ENCODE measurements around the gene ACBD6.

ACBD6 gene

DNA sequence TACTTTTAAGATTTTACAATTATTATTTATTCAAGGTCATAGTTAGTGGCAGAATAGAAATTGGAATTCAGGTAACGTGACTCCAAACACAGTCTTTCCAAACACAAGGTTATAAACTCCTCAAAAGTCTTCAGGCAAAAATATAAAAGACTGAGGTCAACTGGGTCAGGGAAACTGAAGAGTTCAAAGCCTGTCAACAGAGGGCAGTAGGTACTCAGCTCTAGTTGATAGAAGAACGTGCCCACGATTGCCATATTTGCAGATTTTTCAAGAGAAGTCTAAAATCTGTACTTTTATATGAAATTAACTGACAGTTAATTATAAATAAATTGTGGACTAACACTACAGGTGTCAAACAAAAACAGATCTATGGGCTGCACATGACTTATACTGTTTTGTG lies 137.3 kb downstream of the ACBD6 start:
- no peak for DNase-seq

DNA sequence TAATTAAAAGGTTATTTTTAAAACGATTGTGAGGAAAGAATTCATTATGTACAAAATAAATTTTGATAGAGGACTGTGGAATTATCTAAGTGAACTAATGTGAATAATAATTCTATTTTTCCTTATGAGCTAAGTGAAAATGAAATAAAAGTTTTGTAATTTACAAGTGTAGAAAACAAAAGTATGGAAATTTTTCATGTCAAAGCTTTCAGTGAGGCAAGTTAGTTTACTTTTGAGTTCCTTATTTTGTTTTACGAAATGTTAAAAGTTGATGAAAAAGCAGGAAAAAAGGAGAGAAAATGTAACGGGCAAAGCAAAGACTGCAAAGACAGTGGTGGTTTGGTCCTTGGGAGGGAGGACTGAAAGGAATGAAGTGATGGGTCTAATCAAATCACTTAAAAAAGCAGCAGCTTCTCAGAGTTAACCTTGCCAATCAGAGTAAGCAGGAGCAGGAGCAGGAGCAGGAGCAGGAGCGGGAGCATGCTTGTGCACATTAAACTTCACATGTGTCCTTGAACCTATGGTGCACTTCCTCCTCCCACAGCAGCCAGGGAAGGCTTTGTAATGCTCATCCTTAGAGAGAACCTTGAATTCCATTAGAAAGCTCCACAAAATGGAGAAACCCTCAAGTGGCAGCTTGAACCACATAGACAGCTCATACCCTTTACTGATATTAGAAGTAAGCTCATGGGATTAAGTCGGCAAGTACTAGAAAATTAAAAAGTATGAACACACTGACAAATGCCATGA lies 139.0 kb downstream of the ACBD6 start:
- DNase-seq: no peak

DNA sequence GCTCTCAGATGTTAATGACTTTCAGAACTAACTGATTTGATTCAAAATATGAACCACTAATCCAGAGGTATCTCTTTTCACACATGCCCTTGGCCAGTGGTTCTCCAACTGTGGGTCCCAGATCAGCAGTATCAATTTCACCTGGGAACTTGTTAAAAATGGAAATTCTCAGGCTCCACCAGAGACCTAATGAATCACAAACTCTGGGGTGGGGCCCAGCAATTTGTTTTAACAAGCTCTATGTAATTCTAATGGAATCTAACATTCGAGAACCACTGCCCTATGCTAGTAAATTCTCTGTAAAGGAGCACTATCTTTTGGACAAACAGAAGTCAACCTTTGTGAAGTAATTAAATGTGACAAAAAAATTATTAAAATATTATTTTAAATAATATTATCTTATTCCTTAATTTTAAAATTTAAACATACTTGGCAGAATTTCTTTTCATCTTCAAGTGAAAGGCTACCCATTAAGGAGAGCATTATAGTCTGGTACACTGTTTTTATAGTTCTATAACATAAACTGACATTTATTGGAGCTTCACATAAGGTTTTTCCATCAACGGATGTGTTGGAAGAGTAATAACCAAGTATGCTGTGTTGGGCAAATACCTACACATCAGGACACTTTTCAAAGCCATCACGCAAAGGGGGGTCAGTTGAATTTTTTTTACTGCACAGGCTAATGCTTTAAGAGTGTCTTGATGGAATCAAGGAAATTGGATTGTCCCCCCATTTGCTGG lies 141.9 kb downstream of the ACBD6 start:
- no peak for DNase-seq

DNA sequence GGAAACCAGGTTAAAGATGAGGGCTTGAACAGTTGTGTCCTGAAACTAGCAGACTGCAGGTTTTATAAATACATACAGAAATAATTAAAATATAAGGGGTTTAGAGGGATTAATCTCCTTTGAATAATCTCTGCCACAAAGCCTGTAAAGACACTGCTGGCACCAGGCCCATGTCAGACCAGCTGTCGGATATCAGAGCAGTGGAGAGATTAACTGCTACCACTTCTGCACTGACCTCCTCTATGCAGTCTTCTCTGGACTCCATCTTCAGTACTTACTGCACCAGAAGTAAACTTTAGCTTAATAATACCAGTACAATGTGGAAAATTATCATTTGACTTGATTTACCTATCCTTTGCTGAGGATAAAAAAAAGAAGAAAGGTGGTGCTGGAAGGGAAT lies 143.7 kb downstream of the ACBD6 start:
- peak; percentile 36 to 54 for DNase-seq

DNA sequence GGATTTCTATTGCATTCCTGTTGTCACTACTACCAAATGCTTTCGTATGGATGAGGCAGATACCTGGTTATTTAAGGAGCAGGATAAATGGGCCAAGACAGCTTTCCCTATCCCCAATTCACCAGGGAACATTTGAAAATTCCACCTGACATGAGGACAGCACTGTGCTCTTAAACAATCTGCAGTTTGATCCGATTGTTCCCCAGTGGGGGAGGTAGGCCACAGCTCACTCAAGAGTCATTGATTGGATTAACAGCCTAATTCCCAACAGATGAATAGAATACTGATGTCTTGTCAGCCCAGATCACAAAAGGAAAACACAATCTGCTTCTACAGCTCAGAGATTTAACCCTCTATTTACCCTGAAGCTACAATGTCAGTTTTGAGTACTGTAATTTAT lies 148.4 kb downstream of the ACBD6 start:
- no peak for DNase-seq

DNA sequence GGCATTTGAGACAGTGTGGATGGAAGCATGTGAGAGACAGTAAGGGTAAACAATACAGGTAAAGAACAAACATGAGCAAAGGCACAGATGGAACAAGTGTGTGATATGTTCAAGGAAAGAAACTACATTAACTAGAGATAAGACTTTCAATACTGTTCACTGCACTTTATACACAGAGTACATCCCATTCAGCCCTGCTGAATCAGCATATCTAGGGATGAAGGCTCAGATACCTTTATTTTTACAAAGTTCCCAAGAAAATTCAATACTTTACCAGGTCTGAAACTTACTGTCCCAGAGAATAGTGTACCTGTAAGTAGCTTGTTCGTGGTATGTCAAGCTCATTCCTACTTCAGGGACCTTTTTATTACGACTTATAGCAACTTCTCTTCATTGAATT lies 149.8 kb downstream of the ACBD6 start:
- DNase-seq: no peak

DNA sequence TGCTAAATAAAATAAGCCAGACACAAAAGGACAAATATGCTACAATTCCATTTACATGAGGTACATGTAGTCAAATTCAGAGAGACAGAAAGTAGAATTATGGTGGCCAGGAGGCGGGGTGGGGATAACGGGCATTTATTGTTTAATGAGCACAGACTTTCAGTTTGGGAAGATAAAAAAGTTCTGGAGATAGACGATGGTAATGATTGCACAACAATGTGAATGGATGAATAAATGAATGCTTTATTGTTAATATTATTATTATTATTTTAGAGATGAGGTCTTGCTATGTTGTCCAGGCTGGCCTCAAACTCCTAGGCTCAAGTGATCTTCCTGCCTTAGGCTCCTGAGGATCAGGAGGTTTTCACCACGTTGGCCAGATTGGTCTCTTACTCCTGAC lies 150.4 kb downstream of the ACBD6 start:
- no peak for DNase-seq

DNA sequence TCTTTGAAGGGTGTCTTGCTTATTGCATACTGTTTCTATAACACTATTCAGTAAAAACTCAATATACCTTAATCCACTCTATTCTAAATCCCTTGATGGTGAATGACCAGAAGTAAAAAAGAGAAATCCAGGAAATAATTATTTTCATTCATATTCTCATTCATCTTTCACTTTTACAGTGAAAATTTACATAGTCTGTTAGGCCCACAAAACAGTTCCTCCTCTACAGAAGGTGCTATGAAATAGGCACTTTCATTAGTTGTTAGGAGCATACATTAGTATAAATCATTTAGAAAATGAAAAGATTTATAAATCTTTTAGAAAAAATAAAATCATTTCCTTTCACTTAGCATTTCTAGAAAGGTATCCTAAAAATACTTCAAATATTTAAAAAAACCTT lies 157.2 kb downstream of the ACBD6 start:
- DNase-seq: no peak

DNA sequence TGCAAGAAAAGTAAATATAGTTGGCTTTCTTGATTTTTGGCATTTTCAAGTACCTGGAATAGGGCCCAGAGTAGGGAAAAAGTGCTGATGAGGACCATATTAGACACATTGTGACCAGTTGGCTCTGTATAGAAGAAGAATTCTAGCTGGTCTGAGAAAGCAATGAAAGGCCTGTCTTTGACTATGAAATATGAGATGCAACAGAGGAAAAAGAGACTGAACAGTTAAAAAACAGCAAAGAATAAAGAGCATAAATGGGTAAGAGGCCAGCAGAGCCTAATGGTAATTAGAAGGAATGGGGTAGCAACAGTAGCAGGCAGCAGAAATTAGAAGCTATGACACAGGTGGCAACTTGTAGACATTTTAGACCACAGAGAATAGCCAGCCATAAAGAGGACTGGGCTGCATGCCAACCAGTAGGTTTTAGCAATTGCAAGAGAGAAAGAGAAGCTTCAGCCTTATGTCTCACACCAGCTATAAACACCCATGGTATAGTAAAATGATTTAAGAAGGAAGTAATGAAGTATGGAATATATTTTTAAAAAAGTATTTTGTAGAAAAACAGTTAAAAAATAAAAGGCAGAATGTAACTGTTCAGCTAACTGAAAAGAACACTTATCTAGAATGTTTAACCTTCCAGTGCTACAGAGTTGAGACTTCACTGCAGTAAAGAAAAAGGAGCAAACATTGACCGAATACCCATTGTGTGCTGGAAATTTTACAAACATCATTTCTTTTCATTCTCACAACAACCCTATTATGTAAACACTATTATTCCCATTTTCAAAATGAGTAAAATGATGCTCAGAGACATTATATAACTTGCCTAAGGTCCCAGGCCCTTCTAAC lies 158.2 kb downstream of the ACBD6 start:
- peak; percentile 83 to 84 for DNase-seq

DNA sequence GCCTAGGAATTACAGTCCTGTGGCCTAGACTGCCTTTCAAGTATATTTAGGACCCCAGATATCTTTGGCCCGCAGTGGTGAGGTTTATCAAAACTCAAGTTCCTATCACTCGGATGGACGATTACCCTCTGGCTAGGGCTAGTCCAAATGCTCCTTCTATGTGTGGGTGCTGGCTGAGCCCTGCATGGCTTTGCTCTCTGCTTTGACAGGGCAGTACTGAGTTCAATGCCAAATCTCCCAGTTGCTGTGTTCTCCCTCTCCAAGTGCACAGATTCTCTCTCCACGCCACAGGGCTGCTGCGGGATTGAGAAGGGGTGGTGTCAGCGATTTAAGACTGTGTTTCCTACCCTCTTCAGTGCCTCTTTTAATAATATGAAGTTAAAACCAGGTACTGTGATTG lies 175.3 kb downstream of the ACBD6 start:
- no peak for DNase-seq

DNA sequence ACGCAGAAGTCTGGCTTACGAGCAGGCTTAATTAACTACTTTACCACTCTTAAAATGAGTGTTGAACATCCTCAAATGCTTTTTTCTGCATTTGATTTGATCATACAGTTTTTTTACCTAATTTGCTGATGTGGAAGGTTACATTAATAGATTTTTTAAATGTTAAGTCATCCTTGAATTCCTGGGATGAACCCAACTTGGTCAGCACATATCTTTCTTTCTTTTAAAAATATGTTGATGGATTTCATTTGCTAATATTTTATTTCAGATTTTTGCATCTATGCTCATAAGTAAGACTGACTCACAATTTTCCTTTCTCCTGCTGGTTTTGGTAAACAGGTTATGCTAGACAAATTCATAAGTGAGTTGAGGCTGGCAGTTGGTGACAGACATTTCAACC lies 189.5 kb downstream of the ACBD6 start:
- no peak for DNase-seq

DNA sequence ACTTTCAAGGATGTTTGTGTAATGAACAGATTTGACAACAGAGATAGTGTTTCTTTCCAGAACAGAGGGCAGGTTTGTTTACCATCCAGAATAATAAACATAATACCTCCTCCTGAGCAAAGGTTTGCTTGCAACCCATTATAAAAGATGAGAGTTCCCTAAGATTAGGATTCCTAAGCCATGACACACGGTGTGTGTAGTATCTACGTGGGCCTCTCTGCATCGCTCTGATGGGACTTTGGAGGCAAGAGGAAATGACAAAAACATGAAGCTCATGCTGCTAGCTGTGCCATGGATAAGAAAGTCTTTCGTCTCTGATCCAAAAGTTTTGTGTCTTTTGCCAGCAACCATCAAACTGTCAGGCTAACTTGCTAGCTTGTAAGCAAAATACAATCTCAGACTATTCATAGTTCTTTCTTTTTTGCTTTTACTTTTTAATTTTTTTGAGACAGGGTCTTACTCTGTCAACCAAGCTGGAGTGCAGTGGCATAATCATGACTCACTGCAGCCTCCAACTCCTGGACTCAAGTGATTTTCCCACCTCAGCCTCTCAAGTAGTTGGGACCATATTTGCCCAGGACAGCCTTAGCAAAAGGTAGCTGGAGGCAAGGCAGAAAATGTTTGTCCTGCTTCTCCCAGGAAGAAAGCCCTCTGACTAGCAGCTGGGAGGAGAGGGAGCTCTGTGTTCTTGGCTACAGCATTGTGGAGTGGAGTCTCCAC lies 191.2 kb downstream of the ACBD6 start:
- DNase-seq: no peak

DNA sequence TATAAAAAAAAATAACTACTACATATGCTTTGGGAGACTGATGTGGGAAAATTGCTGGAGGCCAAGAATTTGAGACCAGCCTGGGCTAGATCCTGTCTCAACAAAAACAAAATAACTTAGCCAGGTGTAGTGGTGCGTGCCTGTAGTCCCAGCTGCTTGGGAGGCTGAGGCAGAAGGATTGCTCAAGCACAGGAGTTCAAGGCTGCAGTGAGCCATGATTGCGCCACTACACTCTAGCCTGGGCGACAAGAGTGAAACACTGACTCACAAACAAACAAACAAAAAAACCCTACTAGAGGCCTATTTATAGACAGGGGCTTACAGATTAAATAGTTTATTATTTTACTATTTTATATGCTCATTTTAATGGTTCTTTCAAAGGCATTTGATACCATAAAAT lies 192.3 kb downstream of the ACBD6 start:
- DNase-seq: no peak

DNA sequence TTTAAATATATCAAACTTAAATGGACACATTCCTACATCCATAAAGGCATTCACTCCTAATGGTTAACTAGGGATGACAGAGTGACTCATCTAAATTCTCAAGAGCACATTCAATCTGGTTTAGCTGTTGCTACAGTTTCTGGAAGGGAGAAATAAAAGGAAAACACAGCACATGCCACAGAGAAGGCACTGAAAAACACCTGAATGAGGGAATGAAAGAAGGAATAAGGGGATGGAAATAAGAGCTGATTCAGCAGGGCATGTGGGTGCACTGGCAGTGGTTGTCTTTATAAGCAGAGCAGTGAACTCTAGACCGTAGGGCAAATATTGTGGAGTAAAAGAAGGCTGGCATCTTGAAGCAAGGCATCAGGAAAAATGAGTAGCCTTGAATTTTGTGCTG lies 193.0 kb downstream of the ACBD6 start:
- DNase-seq: no peak

DNA sequence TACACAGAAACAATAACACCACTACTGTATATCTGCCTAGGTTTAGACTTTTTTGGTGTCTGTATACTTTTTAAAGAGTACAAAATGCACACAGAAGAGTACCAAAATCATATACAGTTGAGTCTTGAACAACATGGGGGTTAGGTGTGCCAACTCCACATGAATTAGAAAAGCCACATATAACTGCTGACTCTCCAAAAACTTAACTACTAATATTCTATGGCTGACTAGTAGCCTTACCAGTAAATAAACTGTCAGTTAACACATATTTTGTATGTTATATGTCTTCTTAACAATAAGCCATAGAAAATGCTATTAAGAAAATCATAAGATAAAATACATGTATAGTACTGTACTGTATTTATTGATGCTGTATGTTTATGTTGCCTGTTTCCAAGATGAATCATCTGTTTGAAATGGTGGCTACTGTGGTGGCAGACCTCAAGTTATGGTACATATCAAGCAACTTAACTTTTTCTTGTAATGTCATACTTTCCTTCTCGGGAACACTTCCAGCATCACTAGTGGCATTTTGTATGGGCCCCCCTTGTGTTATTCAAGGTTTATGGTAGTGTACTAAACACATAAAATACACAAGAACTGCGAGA lies 201.1 kb downstream of the ACBD6 start:
- DNase-seq: no peak

DNA sequence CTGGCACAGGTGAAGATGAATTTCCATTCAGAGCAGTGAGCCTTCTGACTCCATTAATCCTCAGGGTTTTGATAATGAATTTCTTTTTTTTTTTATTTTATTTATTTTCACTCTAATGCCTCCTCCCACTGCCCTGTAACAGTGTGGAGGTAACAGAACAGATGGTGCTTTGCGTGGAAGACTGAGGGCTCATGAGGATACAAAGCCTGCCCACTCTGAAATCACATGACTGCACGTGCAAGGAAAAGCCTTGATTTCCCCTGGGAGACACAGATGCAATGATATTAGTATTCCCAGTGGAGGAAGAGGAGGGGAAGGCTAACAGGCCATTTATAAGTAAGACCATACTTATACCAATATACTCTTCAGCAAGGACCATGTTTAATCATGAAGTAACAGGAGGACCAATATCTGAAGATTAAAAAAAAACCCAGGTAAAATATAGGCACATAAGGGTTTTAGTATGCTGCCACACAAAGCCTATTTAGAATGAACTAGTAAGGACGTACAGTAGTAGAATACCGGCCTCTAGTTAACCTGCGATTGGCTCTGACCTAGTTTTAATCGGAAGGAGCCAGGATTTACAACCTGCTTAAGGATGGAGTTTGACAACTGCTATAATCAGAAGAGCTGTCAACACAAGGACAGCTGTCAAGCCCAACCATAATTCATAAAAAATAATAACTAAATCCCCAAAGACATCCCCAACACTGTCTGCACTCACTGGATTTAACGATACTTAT lies 202.7 kb downstream of the ACBD6 start:
- DNase-seq: no peak

DNA sequence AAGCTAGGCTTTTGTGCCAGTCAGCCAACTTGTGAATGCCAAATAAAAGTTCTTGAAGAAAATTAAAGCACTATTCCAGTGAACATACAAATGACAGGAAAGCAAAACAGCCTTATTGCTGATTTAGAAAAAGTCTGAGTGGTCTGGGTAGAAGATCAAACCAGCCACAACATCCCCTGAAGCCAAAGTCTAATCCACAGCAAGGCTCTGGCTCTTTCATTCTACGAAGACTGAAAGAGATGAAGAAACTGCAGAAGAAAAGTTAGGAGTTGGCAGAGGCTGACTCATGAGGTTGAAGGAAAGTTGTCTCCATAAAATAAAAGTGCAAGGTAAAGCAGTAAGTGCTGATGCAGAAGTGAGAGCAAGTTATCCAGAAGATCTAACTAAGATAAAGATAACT lies 206.4 kb downstream of the ACBD6 start:
- DNase-seq: no peak

DNA sequence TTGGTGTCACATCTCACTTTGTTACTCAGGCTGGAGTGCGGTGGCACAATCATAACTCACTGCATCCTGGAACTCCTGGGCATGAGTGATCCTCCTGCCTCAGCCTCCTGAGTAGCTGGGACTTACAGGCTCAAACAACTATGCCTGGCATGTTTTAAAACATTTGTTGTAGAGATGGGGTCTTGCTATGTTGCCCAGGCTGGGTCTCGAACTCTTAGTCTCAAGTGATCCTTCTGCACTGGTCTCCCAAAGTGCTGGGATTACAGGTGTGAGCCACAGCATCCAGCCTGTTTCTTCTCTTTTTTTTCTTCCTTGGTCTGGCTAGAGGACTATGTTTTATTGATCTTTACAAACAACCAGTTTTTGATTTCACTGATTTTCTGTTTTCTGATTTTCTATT lies 207.7 kb downstream of the ACBD6 start:
- no peak for DNase-seq

DNA sequence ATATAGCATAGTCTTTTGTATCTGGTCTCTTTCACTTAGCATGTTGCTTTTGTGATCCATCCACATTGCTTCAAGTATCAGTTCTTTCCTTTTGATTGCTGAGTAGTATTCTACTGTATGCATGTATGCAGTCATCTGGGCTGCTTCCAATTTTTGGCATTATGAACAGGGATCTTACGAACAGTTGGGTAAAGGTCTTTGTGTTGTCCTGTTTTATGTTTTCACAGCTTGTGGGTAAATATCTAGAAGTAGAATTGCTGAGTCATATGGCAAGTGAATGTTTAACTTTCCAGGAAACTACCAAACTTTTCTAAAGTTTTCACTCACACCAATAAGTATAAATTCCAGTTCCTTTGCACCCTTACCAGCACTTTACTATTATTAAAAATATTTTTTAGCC lies 211.4 kb downstream of the ACBD6 start:
- DNase-seq: no peak

DNA sequence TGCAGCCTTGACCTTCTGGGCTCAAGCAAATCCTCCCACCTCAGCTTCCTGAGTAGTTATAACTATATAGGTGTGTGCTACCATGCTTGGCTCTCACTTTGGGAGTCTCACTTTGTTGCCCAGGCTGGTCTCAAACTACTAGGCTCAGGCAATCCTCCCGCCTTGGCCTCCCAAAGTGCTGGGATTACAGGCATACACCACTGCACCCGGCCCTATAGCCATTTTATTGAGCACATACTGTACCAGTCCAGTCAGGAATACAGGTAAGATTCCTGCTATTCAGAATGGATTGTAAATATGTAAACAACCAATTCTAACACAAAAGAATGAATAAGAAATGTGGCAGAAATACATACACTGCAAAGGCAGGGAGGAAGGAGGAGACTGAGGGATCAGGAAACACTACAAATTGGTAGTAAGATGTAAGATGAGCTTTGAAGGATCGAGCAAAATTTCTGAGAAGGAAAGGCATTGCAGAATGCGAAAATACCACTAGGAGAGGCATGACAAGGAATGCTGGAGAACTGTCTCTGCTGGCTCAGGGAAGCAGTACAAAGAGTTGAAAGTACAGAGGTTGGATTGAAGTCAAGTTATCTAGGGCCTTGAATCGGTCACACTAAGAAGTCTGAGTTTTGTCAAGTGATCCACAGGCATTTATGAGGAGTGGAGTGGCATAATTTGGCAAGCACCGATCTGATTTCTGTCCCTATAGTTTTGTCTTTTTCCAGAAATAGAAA lies 211.9 kb downstream of the ACBD6 start:
- no peak for DNase-seq

DNA sequence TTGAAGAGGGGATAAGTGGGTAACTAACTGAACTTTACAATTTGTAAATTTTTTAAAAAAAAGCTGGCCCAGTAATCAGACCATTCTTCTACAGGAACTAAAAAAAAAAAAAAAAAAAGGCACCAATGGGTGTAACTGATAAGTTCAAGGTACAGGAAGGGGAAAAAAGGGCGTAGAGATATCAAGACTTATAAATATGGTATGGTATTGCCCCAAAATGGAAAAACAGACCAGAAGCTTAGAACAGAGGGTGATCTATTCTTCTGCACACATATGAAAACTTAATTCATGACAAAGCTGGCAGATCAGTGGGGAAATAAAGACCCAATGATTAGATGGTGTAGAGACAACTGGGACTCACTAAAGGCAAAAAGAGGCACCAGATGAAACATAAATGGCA lies 213.4 kb downstream of the ACBD6 start:
- DNase-seq: no peak
